ENCODE data around the gene PIK3R4. TPM values are rescaled to one million over a fixed set of nuclear protein-coding genes. Genes with fewer than 3 reads are reported as not detected.

Gene PIK3R4
- 11.4 TPM for total RNA-seq
- long read RNA-seq, full-length matches to known transcripts, result 2 of 3 reads
- long read RNA-seq, partial matches to known transcripts, result 1 of 3 reads
- long read RNA-seq, other reads (novel, unspliced or antisense), result 0 of 3 reads

DNA sequence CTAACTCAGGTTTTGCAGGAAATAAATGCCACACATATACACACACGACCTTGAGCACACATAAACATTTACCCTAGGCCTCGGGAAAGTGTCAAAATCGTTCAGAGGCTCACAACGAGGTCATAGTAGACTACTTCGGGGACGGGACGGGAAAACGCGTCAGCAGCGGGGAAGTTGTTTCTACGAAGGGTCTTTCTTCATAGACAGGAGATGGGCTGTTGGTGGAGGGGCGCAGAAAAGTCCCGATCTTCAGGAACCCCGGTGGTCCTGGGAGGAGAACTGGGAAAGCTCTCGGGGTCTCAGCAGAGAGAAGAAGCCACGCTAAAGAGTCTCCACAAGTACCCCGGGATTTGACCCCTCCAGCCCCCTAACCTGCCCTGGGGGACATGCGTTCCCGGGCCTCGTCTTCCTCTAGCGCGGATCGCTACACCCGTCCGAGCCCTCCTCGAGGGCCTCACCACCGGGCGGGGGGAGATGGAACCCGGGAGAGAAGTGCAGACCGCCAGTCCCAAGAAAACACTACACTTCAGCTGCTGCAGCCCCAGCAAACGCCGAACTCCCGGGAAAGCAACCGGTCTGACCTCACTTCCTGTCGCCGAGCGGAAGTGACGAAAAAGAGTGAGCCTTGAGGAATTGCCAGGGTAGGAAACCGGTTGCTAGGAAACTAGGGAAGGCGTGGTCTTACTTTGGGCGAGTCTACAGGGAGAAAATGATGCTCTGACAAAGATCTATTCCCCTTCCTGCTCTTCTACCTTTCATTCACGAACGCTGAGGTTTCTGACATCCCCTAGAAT is at the start of gene PIK3R4:
Gene PIK3R4 (minus strand): TSS at position 584 of the 794 bp plus-strand sequence. CDS start 1,611 bp downstream, outside the sequence.
- ATAC-seq (peak; percentile 96), DNase-seq (ENCODE audit: missing footprints) (peak; percentile 91)
- intact Hi-C loops (cut with DNase I), result loop anchor here (5.0 kb wide), 1 partner anchor 281 kb away; the partner anchor contains the start of genes ASTE1 and NEK11

- DNase-seq (ENCODE audit: missing footprints) (no peak), ATAC-seq (no peak)
- intact Hi-C loops (cut with DNase I), result no loop called here
Measured at GRCh38 chr3:130795396-130795795, 48.8 kb upstream of the PIK3R4 start.

DNA sequence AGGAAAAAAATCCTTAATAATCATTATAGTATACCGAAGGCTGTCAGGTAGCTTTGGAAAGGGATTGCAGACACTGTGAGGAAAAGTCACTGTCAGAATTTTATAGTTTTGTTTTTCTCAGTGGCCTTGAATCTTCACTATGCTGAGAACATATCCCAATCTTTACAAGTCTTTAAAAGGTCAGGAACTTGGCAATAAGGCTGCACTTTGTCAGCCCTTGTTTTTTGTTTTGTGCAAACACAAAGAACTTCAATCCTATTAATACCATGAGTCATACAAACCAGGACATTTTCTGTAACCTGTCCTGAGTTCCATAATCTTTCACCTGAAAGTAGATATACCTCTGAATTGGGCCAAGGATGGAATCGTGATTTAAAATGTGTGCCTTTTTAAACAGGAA is 45.6 kb upstream of the PIK3R4 start:
- intact Hi-C loops (cut with DNase I), result no loop called here
- no peak for ATAC-seq
- DNase-seq (ENCODE audit: missing footprints), result no peak

- ATAC-seq (no peak), DNase-seq (ENCODE audit: missing footprints) (no peak)
- intact Hi-C loops (cut with DNase I), result loop anchor here (5.0 kb wide), 1 partner anchor 32 kb away; no protein-coding TSS in a partner anchor
Measured at GRCh38 chr3:130789782-130790322, 43.2 kb upstream of the PIK3R4 start.

- intact Hi-C loops (cut with DNase I), result loop anchor here (5.0 kb wide), 1 partner anchor 35 kb away; no protein-coding TSS in a partner anchor
- ATAC-seq, result no peak
- DNase-seq (ENCODE audit: missing footprints), result no peak
Measured at GRCh38 chr3:130787422-130788068, 40.9 kb upstream of the PIK3R4 start.

GRCh38 chr3:130786306-130786705 is 39.7 kb upstream of the PIK3R4 start:
- ATAC-seq (no peak), DNase-seq (ENCODE audit: missing footprints) (no peak)
- intact Hi-C loops (cut with DNase I), result loop anchor here (5.0 kb wide), 1 partner anchor 36 kb away; no protein-coding TSS in a partner anchor

DNA sequence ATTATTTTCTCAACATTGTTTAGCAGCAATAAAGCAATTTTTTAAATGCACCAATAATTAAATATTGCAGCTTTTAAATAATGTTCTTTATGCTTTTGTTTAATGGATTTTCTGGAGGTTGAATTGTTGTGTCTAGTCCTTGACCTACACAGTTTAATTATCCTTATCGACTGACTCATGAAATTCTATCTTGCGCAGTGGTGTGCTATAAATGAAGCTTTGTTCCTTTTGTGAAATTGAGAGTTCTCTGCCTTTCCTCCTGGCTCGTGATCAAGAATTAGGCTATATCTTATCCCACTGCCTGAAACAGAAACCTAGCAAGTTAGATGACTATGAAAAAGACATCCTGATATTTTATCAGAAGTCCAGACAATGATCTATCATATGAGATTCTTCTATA is 37.0 kb upstream of the PIK3R4 start:
- DNase-seq (ENCODE audit: missing footprints) (no peak), ATAC-seq (no peak)
- intact Hi-C loops (cut with DNase I), result no loop called here

GRCh38 chr3:130779486-130779885 is 32.9 kb upstream of the PIK3R4 start:
- DNase-seq (ENCODE audit: missing footprints), result no peak
- intact Hi-C loops (cut with DNase I), result no loop called here
- ATAC-seq, result no peak

DNA sequence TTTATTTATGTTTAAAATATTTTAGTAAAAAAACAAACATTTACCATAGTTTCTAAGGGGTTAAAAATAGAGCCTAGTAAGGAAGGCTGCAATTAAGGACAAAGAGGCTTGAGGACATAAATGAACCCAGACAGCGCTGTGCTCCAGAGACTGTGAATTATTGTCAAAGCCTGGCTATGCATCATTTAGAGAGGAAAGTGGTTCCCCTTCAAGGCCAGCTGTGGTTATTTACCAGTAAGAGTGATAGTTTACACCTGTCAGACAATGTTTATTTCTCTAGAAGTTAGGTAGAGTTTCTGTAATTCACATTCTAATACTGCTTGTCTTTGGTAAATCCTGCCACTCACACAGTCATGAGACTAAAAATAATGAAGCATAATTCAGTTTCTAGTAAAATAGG is 32.4 kb upstream of the PIK3R4 start:
- DNase-seq (ENCODE audit: missing footprints) (no peak), ATAC-seq (no peak)
- intact Hi-C loops (cut with DNase I), result no loop called here

DNA sequence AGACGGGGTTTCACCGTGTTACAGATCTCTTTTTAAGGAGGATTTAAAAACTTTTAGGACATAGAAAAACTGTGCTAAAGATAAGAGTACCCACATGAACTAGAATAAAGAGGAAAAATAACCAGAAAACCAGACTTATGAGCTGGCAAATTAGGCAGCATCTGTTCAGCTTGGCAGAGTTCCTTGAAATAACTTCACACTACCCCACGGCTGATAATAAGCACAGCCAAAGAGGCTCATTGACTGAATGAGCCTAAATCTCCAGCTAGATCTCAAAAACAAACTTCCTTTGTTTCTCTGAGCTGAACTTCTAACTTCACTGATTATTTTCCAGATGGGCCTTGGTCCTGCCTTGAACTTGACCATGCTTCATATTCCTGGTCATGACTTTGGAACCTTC is 26.7 kb upstream of the PIK3R4 start:
- no peak for ATAC-seq
- intact Hi-C loops (cut with DNase I), result no loop called here

GRCh38 chr3:130772129-130772528 is 25.5 kb upstream of the PIK3R4 start:
- no peak for DNase-seq (ENCODE audit: missing footprints)
- intact Hi-C loops (cut with DNase I), result no loop called here
- ATAC-seq, result no peak

More for the DNA sequence above, 26.7 kb upstream of the PIK3R4 start:
- DNase-seq (ENCODE audit: missing footprints), result no peak

DNA sequence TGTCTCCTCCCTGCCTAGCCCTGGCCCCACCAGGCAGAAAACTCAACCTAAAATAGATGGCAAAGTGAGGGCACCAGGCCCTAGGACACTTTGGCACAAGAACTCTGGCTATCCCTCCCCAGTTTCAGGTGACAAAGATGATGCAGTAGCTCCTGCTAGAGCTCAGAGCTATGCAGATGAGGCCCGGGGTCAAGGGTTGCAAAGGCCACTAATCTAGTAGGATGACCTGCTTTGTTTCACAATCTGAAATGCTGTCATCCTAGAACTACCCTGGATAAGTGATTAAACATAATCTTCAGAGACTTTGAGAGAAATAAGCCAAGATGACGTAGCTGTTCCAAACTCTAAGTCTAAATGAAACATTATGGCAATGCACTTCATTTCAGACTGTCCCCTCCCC is 24.0 kb upstream of the PIK3R4 start:
- no peak for ATAC-seq
- intact Hi-C loops (cut with DNase I), result no loop called here
- no peak for DNase-seq (ENCODE audit: missing footprints)

GRCh38 chr3:130761730-130762311 is 15.2 kb upstream of the PIK3R4 start:
- DNase-seq (ENCODE audit: missing footprints), result no peak
- no peak for ATAC-seq
- intact Hi-C loops (cut with DNase I), result no loop called here

DNA sequence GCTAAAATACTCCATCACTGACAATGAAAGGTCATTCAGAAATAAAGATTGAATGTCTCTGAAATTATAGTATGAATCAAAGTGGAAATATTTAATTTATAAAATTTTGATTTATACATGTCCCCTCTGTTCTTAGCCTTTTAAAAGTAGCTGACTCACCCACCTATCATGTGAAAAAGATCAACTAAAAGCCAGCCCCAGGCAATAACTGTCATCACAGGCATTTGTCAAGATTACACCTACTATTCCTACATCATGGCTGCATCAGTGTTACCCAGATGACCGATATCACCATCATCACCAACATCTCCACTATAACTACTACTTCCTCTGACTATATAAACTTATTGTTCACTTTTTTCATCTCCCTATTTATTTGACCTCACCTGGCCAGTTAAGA is 14.3 kb upstream of the PIK3R4 start:
- DNase-seq (ENCODE audit: missing footprints) (no peak), ATAC-seq (no peak)
- intact Hi-C loops (cut with DNase I), result no loop called here

GRCh38 chr3:130759692-130760338 is 13.2 kb upstream of the PIK3R4 start:
- ATAC-seq, result peak; percentile 75
- DNase-seq (ENCODE audit: missing footprints), result no peak
- intact Hi-C loops (cut with DNase I), result loop anchor here (1.0 kb wide), 1 partner anchor 133 kb away; no protein-coding TSS in a partner anchor

DNA sequence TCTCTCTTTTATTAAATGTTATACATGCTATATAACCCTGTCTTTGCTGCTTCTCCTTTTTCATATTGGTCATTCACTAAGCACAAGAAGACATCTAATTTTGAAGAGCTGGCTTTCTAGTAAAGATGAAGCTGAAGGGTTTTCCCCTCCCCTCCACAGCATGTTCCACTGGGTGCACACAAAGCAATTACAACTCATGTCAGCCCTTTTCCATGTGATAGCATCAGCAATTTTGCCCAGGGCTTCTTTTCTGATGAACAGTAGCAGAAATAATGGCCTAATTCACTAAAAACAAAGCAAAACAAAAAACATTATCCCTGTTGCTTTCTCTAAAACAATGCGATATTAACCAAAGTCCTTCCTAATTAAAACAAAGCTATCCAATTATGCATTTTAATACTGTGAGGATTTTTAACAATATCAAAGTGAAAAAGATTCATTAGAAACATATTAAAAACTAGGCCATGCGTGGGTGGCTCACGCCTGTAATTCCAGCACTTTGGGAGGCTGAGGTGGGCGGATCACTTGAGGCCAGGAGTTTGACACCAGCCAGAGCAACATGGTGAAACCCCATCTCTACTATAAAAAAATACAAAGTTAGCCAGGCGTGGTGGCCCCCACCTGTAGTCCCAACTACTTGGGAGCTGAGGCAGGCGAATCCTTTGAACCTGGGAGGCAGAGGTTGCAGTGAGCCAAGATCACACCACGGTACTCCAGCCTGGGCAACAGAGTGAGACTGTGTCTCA is 12.2 kb upstream of the PIK3R4 start:
- DNase-seq (ENCODE audit: missing footprints) (no peak), ATAC-seq (no peak)
- intact Hi-C loops (cut with DNase I), result loop anchor here (1.0 kb wide), 1 partner anchor 135 kb away; no protein-coding TSS in a partner anchor

DNA sequence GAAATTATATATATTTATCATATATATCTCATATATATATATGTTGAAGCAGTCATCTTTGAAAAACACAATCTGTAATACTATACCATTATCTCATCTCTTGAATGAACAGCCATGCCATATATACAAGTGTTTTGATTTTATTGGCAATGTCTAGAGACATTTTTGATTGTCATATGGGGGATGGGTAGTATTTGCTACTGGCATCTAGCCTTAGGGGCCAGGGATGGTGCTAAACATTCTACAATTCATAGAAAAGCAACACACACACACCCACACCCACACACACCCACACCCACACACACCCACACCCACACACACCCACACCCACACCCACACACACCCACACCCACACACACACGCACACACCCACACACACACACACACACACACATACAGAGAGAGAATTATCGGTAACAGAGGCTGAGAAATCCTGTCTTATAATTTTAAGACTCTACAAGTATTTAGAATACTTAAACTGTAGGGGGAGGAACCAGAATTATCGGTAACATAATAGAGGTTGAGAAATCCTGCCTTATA is 11.1 kb upstream of the PIK3R4 start:
- ATAC-seq (no peak), DNase-seq (ENCODE audit: missing footprints) (no peak)
- intact Hi-C loops (cut with DNase I), result no loop called here

- DNase-seq (ENCODE audit: missing footprints), result no peak
- intact Hi-C loops (cut with DNase I), result no loop called here
- no peak for ATAC-seq
Measured at GRCh38 chr3:130755666-130756065, 9.0 kb upstream of the PIK3R4 start.
